ENCODE data around the gene SH3RF3.
A peak's percentile ranks its signal among the peaks of the same experiment; 100 is the strongest.

The SH3RF3 gene

DNA sequence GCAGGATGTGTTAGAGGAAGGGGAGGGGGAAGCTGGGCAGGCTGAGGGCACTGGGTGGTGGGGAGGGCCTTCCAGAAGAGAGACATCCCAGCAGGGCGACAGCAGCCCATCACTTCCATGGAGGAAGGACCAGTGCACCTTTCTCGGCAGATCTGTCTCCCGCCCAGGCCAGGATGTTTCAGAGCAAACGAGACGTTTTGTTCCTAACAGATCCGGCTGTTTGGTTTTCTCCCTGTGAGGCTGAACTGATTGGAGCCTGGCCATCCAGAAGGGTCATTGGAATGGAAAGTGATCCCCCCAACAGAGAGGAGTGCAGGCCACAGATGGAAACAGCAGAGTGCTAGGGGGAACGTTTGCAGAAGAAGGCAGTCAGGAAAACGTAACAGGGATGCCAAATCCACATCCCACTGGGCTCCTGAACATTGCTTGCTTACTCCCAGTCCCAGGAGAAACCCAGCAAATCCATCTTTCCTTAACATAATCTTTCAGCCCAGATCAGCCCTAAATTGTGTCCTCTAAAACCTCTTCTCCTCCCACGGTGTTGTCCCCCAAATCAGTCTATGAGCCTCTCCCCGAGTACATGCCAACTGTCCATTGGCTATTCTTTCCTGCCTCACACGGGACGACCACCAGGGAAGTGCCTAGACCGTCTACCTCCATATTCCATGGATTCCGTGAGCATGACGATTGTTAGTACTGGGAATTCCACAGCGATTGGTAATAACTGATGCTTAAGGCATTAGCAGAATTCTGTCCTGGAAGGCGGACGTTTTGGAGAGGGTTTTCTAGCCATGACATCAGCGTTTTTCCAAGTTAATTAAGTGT lies 357.9 kb downstream of the SH3RF3 start:
- DNase-seq: no peak

GRCh38 chr2:109487536-109487869 lies 358.5 kb downstream of the SH3RF3 start:
- DNase-seq: no peak

GRCh38 chr2:109487871-109488655 lies 359.1 kb downstream of the SH3RF3 start:
- DNase-seq: no peak

DNA sequence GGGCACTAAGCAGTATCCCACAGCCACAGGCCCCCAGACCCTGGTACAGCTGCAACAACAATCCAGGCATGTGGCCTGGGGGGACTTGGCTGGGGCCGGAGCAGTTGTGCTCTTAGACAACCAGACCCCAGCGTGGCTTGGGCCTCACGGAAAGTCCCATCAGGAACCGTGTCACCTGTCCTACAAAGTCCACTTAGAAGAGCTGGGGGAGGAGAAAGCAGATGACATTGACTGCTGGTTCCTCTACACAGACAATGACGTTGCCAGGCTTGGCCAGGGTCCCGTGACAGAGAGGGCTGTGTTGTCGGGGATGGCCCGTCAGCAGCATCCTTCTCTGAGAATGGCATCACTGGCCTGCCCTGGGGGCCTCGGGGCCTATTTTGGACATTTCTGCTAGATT lies 360.3 kb downstream of the SH3RF3 start:
- no peak for DNase-seq

GRCh38 chr2:109493176-109493935 lies 364.4 kb downstream of the SH3RF3 start:
- no peak for DNase-seq

DNA sequence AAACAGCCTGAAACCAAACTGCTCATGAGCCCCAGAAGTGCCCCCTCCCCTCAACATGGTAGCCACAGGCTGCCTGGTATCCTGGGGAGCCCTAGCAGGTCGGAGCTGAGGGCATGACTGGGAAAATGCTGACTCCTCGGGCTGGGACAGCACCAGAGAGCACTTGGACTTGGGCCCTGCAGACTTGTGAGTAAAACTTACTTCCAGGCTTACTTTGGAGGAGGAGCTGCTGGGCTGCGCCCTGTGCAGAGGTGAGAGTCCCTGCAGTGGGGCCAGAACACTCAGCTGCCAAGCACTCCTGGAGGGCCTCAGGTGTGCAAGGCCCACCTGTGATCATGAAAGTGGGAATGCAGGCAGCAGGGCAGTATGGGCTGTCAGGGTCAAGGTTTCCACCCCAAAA lies 365.3 kb downstream of the SH3RF3 start:
- no peak for DNase-seq

GRCh38 chr2:109497463-109497862 lies 368.5 kb downstream of the SH3RF3 start:
- no peak for DNase-seq

DNA sequence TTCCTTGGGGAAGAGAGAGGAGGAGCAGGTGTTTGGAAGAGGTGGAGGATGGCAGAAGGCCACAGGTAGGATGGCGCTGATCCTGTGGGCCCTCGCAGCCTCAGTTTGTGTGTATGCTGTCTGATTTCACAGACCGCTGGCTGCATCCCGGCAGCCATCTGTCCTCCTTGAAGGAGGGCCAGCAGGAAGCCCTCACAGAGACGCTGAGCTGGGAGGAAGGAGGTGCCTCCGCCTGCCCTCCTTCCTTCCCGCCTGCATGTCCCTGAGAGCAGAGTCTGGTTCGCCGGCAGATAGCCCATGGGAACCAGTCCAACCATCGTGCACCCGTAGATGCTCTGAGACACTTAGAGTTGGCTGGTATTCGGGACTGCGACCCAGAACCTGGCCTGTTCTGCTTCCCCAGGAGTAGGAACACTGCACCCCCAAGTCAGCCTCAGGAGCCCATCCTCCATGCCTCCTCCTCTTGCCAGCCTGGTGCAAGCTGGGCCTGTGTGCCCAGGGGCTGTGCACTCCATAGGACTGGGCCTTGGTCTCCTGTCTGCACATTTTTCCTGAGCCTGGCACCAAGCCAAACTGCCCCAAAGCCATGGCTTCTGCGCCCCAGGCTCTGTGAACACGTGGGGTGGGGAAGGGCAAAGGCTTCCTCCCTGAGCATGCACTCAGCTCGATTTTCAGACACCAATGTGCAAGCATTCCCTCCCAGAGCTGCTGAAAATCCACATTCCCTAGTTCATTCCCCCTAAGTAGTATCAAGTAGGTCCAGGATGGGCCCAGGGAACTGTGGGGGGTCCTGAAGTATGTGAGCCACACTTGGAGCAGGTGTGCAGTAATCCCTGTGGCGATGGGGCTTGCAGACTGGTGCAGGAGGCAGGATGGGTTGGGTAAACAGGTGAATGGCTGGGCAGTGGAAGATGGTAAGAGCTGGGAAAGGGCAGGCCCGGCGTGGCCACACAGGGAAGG lies 369.2 kb downstream of the SH3RF3 start:
- peak; percentile 38 for DNase-seq

DNA sequence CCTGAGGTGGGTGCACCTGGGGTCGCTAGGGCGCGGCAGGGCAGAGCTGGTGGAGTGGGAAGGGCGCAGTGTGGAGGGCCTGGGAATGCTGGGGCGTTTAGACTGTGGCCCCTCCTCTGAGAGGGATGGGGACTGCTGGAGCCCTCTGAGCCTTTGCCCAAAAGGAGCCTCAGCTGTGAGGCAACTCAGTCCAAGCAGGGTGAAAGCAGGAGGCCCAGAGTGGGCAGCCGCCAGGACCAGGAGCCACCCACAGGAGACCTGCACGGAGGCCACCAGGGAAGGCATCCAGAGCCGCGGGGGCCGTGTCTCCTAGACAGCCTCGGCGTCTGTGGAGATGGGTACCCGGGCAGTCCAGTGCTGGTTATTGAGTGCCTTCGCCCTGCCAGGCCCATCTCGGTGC lies 369.9 kb downstream of the SH3RF3 start:
- no peak for DNase-seq

DNA sequence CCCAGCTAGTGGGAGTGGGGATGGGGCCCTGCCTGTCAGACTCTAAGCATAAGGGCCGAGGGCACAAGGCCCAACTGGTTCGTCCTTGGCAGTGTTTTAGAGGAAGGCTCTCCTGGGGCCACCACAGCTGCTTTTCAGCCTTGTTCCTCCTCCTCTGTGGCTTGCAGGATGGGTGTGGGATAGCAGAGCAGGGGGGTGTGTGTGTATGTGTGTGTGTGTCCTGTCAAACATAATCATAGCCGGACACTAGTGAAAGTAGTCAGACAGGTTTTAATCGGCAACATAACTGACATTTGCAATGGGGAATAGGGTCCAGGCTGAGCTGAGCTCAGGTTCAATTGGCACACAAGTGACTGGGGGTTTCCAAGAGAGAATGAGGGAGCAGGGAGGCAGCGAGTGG lies 370.6 kb downstream of the SH3RF3 start:
- DNase-seq: no peak

GRCh38 chr2:109500910-109501309 lies 371.9 kb downstream of the SH3RF3 start:
- DNase-seq: no peak

DNA sequence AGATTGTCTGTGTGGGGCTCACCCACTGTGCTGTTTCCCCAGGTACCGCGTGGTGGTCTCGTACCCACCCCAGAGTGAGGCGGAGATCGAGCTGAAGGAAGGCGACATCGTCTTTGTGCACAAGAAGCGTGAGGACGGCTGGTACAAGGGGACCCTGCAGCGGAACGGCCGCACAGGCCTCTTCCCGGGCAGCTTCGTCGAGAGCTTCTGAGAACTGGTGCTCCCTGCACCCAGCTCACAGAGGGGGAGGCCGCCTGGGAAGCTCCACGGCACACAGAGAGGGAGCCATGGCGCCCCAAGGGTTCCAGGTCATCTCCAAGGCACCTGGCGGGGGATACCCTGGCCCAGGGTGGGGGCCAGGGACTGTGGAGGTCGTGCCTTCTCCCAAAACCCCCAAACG lies 372.5 kb downstream of the SH3RF3 start:
- DNase-seq: no peak

DNA sequence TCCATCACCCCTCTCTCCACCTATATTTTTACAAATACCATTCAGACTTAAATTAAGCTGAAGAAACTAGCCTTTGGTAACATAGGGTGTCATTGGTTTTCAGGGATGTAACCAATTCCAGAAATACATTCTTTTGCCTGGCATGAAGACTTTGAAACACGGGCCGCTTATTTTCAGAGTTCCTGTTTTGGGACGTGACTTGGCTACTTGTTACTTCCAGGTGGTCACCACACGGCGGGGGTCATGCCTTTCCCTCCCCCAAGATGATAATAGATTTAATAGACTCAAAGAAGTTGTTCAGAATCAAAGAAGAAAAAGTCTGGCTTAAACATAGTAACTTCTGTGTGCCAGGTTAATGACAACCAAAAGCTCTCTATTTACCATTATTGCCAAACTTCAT lies 374.2 kb downstream of the SH3RF3 start:
- no peak for DNase-seq

GRCh38 chr2:109507217-109507616 lies 378.2 kb downstream of the SH3RF3 start:
- no peak for DNase-seq

DNA sequence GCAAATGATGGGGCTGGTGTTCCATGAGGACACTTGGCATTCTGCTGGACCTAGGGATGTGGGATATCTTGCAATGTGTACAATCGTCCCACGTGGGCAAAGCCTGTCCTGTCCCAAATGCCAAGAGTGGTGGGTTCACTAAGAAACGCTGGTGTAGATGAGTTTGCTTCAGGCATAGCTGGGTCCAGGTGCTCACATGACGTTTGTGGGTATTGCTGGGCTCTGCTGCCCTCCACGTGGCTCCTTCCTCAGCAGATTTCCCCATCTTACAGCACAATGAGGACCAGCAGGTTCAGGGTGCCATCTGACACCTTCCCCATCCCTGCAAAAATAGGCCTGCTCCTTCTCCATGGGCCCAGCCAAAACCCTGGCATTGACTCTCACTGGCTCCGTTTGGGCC lies 378.8 kb downstream of the SH3RF3 start:
- no peak for DNase-seq

DNA sequence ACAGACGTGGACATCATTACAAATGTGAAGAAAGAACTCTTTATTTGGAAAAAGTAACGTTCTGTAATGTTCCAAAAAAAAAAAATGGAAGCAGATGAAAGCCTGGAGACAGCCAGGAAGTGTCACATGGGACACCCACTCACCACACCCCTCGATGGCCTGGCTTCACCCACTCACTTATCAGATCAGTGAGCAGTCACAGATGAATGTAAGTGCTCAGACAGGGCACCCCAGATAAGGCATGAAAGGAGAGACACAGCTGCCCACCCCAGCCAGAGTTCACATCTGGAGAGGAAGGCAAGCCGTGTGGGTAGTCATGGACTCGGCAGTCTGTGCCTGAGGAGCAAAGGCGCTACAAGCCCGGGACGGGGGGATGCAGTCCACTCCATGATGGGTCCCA lies 379.6 kb downstream of the SH3RF3 start:
- DNase-seq: no peak

GRCh38 chr2:109510136-109511028 lies 381.4 kb downstream of the SH3RF3 start:
- peak; percentile 85 for DNase-seq

GRCh38 chr2:109511168-109511567 lies 382.2 kb downstream of the SH3RF3 start:
- DNase-seq: no peak

DNA sequence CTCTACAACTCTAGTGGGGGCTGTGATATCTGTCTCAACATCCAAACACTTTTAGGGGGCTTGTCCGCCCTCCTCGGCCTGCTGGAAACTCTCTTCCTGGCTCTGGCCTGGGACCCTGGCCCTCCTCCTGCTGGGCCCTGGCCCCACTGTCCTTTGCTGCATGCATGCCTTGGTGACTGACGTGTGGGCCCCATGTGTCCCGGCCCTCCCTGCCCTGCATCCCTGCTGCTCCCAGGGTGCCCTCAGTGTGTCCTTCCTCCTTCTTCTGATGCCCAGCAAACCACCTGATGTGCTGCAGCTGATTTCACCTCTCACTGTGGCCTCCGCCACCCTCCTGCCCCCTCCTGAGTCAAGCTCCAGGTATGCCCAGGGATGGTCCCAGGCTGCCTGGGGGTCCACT lies 383.1 kb downstream of the SH3RF3 start:
- DNase-seq: no peak

GRCh38 chr2:109513230-109513629 lies 384.2 kb downstream of the SH3RF3 start:
- no peak for DNase-seq
